ENCODE measurements around the gene AUP1.
A peak's percentile ranks its signal among the peaks of the same experiment; 100 is the strongest.

Gene AUP1

DNA sequence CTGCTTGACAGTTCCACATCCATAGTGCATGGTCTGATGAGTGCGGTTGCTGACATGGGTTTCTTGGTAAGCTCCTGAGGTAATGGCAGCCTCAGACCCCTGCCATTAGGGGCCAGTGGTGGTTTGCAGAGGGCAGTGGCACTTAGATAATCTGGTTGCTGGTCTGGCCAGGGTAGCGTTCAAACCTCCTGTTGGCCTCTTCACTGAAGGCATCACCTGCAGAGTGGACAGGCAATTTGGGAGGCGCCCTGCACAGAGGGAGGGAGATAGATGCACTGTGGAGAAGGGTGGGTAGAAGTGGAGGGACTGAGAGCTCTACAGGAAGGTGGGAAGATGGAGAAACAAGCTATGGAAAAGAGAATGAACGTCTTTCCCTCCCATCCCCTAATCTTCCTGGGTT is 4.0 kb upstream of the AUP1 start:
- no peak for DNase-seq

DNA sequence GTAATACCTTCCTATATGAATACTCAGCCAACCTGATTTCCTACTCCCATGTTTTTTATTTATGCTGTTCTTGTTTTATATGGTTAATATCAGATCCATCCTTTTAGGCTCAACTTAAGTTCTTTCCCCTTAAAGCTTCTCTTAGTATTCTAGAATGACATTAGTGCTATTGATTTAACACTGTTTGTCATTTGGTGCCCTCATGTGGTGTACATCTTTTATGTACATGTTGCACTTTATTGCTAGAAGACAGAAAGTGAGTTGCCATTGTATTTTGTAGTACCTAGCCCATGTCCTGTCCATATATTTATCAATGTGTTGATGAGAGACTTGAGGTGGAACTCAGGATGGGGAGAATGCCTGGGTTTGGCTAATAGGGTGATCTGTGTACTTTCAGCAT is 2.7 kb upstream of the AUP1 start:
- DNase-seq: no peak

- no peak for DNase-seq
Measured at GRCh38 chr2:74531666-74532065, 2.2 kb upstream of the AUP1 start.

DNA sequence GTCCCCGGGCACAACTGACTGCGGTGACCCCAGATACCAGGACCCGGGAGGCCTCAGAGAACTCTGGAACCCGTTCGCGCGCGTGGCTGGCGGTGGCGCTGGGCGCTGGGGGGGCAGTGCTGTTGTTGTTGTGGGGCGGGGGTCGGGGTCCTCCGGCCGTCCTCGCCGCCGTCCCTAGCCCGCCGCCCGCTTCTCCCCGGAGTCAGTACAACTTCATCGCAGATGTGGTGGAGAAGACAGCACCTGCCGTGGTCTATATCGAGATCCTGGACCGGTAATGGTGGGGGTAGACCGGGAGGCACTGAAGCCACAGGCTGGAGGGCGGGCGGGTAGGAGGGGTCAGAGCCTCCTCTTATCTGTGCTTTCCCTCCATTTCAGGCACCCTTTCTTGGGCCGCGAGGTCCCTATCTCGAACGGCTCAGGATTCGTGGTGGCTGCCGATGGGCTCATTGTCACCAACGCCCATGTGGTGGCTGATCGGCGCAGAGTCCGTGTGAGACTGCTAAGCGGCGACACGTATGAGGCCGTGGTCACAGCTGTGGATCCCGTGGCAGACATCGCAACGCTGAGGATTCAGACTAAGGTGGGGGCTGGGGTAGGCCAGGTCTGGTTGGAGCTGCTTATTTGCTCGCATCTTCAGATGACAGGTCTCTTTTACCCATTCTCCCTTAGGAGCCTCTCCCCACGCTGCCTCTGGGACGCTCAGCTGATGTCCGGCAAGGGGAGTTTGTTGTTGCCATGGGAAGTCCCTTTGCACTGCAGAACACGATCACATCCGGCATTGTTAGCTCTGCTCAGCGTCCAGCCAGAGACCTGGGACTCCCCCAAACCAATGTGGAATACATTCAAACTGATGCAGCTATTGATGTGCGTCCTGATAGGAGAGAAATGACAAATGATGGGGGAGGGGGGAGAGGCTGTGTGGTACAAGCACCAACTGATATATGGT is 1.0 kb upstream of the AUP1 start:
- DNase-seq: peak; percentile 52

GRCh38 chr2:74528600-74529356 is 728 bp downstream of the AUP1 start:
- peak; percentile 19 for DNase-seq

GRCh38 chr2:74527741-74528140 is 1.8 kb downstream of the AUP1 start:
- DNase-seq: no peak

DNA sequence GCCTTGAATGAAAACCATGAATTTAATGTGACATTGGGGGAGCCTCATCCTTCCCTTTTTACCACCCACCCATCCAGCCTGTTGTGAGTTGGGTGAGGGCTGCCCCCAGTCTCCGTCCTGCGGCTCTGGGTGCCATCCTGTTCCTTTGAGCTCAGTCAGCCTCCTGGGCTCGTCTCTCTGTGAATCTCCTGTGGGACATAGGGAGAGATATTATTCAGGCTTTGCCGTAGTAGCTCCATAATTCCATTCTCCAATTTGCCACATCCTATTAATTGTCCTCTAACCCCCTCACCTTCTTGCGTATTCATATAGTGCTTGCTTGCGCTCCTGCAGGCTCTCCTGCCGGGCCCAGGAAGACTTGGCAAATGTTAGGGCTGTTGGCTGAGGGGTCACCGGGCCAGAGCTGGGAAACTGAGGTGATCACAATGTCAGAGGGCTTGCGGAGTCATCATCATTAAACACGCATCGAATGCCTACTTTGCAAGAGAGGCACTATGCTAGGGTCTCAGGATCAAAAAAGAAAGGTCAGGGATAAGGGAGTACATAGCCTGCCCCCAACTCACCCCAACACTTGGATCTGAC is 2.8 kb downstream of the AUP1 start:
- no peak for DNase-seq

DNA sequence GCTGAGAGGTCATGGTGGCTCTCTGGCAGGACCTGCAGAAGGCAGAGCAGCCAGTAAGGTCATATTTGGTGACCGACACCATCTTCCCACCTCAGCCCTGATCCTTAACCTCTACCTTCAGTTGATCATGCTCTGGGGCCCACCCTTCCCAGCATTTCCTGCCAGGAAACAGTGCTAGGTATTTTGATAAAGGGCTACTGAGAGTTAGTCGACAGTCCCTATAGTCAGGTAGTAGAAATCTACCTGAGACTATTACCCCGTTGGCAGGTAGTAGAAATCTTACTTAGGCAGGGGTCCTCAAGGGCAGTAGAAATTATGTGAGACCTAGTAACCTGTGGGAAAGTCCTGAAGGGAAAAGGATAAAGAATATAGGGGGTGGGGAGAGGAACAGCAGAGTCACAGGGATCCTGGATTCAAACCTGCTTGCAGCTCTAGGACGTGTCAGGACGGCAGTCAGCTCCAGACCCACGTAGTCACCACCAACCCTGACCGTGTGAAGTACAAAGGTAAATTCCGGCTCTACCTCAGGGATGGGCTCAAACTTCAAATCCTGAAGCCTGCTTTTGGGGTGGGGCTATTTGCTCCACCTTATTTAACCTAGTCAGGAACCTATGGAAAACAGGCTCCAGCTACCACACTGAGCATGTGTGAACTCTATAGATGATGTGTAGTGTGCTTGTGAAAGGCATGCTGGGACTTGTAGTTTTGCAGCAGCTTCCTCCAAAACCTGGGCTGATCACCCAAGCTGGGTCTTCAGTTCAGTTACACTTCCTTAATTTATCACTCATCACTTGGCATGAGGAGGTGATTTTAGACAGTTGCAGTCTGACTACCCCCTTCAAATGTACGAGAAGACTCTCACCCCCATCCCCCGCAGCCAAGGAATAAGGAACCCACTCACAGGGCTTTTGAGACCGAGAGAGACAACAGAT is 3.5 kb downstream of the AUP1 start, which contains the start of gene DQX1:
DQX1 (minus strand) TSS at position 515 of the 932 bp plus-strand sequence; CDS start at position 13, 502 bp downstream.
- DNase-seq: peak; percentile 30

GRCh38 chr2:74524955-74525716 is 4.4 kb downstream of the AUP1 start:
- no peak for DNase-seq

- no peak for DNase-seq
Measured at GRCh38 chr2:74524005-74524404, 5.5 kb downstream of the AUP1 start.

DNA sequence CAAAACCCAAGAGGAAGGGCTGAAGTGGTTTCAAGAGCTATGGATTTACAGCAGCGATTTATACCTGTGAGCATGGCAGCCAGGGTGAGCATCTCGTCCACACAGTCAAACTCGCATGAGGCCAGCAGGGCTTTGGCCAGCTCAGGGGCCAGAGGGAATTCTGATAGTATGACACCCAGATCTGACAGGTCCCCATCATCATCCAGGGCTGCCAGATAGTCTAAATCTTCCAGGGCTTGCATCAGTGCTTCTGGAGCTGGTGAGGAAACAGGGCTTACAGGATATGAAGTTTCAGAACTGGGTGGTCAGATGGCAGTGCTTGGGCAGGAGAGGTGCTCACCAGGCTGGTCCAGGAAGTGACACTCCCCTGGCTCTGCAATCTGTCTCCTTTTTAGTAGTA is 7.0 kb downstream of the AUP1 start:
- DNase-seq: no peak

DNA sequence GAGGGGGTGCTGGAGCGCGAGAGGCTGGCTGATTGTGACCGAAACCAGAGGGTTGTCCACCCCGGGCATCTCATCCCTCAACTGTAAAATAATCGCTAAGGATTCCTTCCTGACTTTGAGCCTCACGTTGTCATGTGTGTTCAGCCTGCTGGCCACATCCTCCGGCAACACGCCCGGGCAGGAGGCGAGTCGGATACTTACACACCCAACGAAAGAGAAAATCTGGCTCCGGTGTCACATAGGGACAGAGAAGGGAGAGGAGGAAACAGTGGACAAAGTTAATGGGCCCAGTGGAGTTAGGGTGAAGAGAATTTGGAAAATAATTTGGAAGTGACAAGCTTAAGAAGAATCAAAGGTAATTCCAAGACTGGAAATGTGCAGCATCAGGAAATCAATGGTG is 12.9 kb downstream of the AUP1 start:
- DNase-seq: no peak

DNA sequence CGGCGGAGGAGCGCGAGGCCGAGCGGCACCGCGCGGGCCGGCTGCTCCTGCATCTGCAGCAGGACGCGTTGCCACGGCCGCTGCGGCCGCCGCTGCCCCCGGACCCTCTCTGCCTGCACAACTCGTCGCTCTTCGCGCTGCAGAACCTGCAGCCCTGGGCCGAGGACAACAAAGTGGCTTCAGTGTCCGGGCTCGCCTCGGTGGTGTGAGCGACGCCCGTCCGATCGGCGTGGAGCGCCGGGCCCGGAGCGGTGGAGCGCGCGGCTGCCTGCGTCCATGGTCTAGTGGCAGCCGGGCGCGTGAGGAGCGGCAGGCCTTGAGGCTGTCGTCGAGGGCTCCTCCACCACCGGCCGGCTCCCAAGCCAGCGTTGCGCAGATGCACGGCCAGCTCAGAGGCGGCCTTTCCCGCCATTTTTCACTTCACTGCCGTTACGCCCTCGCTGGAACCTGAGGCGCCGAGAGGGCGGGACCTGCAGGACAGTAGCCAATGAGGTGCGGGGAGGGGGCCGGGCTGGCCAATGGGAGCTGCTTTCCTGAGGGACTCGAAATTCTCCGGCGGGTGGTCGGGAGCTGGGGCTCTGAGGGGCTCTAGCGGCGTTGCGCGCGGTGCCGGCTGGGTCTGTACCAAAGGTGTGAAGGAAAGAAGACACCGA is 13.4 kb downstream of the AUP1 start:
- peak; percentile 83 for DNase-seq

GRCh38 chr2:74515271-74515980 is 14.1 kb downstream of the AUP1 start:
- peak; percentile 27 for DNase-seq

- no peak for DNase-seq
Measured at GRCh38 chr2:74514368-74515270, 14.9 kb downstream of the AUP1 start, which contains the start of gene TLX2. TLX2 (plus strand) TSS chr2:74514450; CDS start chr2:74514807, 357 bp downstream.

- peak; percentile 45 for DNase-seq
Measured at GRCh38 chr2:74513605-74514367, 15.7 kb downstream of the AUP1 start.

DNA sequence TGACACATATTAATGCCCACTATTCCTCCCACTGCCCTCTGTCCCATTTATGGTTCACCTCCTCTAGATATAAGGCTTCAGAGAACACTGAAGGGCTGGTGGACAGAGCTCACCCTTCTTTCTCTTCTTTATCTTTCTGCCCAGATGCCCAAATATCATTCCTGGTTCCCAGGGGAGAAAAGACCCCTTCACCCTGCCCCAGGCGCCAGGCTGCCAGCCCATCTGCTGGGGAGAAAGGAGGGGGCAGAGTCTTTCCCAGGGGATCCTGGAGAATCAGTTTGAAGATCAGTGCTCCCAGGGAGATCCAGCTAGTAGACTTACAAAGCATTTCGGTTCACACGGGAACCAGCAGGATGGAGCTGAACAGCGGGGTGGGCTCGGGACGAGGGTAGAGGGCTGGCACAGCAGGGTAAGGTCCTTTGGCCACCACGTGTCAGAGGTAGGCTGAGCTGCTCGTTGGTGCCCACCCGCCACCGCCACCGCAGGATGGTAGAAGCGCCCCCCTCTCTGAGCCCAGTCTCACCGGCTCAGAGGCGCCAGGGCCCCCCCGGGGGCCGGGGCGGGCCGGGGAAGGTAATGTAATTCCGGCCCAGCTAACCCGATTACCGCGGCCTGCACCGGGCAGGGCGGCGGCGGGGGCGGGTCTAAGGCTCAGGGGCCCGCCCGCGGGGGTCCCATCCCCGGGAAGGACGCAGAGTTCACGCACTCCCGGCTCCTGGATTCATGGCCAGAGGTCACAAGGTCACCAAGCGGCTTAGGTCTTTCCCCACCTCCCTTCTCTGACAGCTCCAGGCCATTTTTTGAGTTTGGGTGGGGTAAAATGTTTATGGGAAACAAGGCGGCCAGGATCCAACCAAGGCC is 16.5 kb downstream of the AUP1 start:
- DNase-seq: no peak
